OCI-LY7 (cell line): ENCODE results near the gene TMEM52B. TPM values are rescaled to one million over a fixed set of nuclear protein-coding genes. Genes with fewer than 3 reads are reported as not detected.

Source experiments
- BruUV-seq: library from RNA; stranded (reverse); fragments of 400-500 nt; replicated peaks from 2 replicates; lab custom pipeline; 2021; lab: Mats Ljungman, UMichigan
- CTCF ChIA-PET: fragments of 300-600 bp; sonication (Branson Sonifier 250); formaldehyde crosslinking; loops from one replicate; lab custom pipeline; 2022; ENCODE audit warnings: antibody characterized with exemption; ENCODE audit not compliant: unreplicated experiment; lab: Charles Lee
- POLR2A ChIA-PET: fragments of 300-600 bp; sonication (Branson Sonifier 250); formaldehyde crosslinking; loops from one replicate; lab custom pipeline; 2022; ENCODE audit warnings: antibody characterized with exemption; lab: Charles Lee
- DNase-seq: peaks from one replicate; pipeline ENCODE4 v3.0.0-alpha.2; 2015; ENCODE audit warnings: low spot score
- H2AFZ ChIP-seq: fragments of 200-600 bp; sonication (generic), shearing (Covaris generic); 2 replicates; pipeline ENCODE4 v1.6.1; 2014; ENCODE audit warnings: mild to moderate bottlenecking, antibody characterized with exemption, low read length, moderate library complexity
- H3K27ac ChIP-seq: fragments of 200-600 bp; sonication (generic); 2 replicates; pipeline ENCODE4 v1.5.1; 2014; ENCODE audit warnings: mixed run types, low read depth, mild to moderate bottlenecking, moderate library complexity, low read length, inconsistent platforms; ENCODE audit not compliant: poor library complexity, severe bottlenecking
- H3K36me3 ChIP-seq: fragments of 200-600 bp; sonication (generic); 2 replicates; pipeline ENCODE4 v1.6.1; 2014; ENCODE audit warnings: mild to moderate bottlenecking, antibody characterized with exemption, low read length, moderate library complexity, mixed read lengths; ENCODE audit not compliant: insufficient read depth
- H3K4me1 ChIP-seq: fragments of 200-600 bp; sonication (generic); 2 replicates; pipeline ENCODE4 v1.5.1; 2014; ENCODE audit warnings: mild to moderate bottlenecking, low read length; ENCODE audit not compliant: insufficient read depth, poor library complexity, severe bottlenecking
- H3K4me2 ChIP-seq: fragments of 200-600 bp; sonication (generic); 2 replicates; pipeline ENCODE4 v1.6.1; 2014; ENCODE audit warnings: mild to moderate bottlenecking, low read length
- H3K4me3 ChIP-seq: fragments of 200-600 bp; sonication (generic); 2 replicates; pipeline ENCODE4 v1.5.1; 2014; ENCODE audit warnings: mild to moderate bottlenecking, low read depth, low read length; ENCODE audit not compliant: poor library complexity, severe bottlenecking
- H3K79me2 ChIP-seq: fragments of 200-600 bp; sonication (generic); 2 replicates; pipeline ENCODE4 v1.6.1; 2016; ENCODE audit warnings: low read depth, mild to moderate bottlenecking, low read length, moderate library complexity, mixed read lengths; ENCODE audit not compliant: insufficient read depth
- H3K9me2 ChIP-seq: fragments of 200-600 bp; sonication (generic); 2 replicates; pipeline ENCODE4 v1.6.1; 2016; ENCODE audit warnings: mild to moderate bottlenecking, low read length, mixed read lengths; ENCODE audit not compliant: insufficient read depth
- H3K9me3 ChIP-seq: fragments of 200-600 bp; sonication (generic); 2 replicates; pipeline ENCODE4 v1.6.1; 2014; ENCODE audit warnings: mild to moderate bottlenecking, mixed run types, low read length, mixed read lengths
- H4K20me1 ChIP-seq: fragments of 200-600 bp; sonication (generic); 2 replicates; pipeline ENCODE4 v1.6.1; 2014; ENCODE audit warnings: mild to moderate bottlenecking, antibody characterized with exemption, low read length, moderate library complexity, mixed read lengths; ENCODE audit not compliant: insufficient read depth
- CTCF ChIP-seq: fragments of 200-600 bp; sonication (generic); conservative IDR thresholded peaks from 2 replicates; pipeline ENCODE4 v1.5.1; 2014; ENCODE audit warnings: mild to moderate bottlenecking, antibody characterized with exemption, low read length, moderate library complexity, mixed read lengths
- EZH2phosphoT487 ChIP-seq: fragments of 200-600 bp; sonication (generic); IDR thresholded peaks from 2 replicates; pipeline ENCODE4 v1.6.1; 2018; ENCODE audit warnings: low read depth, borderline replicate concordance, mild to moderate bottlenecking, mixed run types, antibody characterized with exemption, low read length, moderate library complexity, mixed read lengths
- intact Hi-C: fragments of 100-400 bp; cut with micrococcal nuclease; formaldehyde crosslinking; loops from one replicate; pipeline ENCODE4 v1.10.0; 2022; ENCODE audit not compliant: unreplicated experiment
- total RNA-seq, 2 experiments: library from RNA; depleted of rRNA in 1 of 2; stranded (reverse); fragments of >200 nt in 1 of 2; shearing (Covaris generic) in 1 of 2; gene quantifications; 2 replicates each; pipeline ENCODE4 v1.2.3, GENCODE V29; 2014 to 2022

Gene TMEM52B
- total RNA-seq, 2 experiments from 2014 or later: 0.21 TPM; not detected in 1

DNA sequence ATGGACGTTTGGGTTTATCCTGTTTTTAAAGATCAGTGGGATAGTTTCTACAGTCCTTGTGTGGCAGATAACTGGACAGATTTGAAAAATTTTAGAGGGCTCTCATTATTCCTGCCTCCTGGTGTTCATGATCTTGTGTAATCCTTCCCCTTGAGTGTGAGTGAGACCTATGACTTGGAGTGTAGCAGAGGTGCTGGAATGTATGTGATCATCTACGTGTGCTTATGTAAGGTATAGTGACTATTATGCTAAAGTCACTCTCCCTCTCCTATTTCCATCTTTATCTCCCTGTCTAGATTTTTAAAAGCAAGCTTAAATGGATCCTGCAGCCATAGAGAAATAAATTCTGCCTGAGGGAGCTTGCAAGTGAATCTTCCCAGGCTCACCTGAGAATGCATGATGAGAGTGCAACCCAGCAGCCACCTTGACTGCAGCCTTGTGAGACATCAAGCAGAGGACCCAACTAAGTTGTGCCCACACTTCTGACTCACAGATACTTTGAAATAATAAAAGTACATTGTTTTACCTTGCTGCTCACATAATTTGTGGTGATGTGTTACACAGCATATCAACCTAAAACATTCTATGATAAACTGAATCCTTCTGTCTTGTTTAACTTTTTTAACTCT, 3.7 kb upstream of the TMEM52B start:
- Histone ChIP-seq H3K79me2 (no peaks in the 10 kb centered on the region), H4K20me1 (no peaks in the 10 kb centered on the region), H3K36me3 (no peaks in the 10 kb centered on the region), H2AFZ (no peak overlapping the region), H3K4me3 (no peak overlapping the region), H3K4me1 (peaks cover 2% of the 10 kb centered on the region), H3K9me2 (no peaks in the 10 kb centered on the region), H3K27ac (no peak overlapping the region), H3K4me2 (no peak overlapping the region), H3K9me3 (no peaks in the 10 kb centered on the region)
- TF ChIP-seq CTCF (no peak), EZH2phosphoT487 (no peak)
- BruUV-seq: no TSS peak
- intact Hi-C loops: no loop called here
- no peak for DNase-seq
- ChIA-PET POLR2A (interaction anchor here (1.5 kb wide), 1 partner anchor 16 kb away, joined by 5 read pairs; no protein-coding TSS in a partner anchor), CTCF (no interaction called here)

DNA sequence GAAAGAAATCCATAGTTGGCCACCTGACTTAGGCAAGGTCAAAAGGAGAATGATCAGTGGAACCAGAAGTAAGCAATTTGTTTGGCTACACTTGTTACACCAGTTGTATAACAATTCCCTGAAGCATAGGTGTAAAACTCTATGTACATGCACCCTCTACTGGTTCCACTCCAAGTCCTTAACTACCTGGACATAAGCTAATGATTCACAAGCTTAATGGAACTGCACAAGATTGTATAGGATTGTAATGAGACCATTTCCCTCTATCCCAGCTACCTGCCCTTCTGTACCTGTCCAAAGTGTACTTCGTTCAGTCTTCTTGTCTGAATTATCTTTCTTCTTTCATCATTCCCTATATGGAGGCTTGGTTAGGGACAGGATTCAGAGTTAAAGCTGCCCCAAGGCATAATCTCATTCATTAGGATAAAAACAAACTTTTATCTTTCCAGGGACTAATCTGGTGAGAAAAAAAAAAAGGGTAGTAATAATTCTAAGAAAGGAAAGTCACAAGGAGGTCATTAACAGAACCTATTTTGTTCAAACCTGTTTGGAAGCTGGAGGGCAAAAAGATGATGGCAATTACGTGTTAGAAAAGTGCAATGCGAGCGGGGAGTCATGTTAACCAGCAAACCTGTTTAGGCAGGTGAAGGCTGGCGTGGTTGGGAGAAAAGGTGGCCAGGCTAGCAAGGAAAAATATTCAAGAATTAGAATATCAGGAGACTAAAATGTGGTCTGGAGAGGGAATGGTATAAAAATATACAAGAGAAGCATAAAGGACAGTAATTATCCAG, 2.8 kb upstream of the TMEM52B start:
- no peak overlapping the region for H3K4me3 ChIP-seq
- H3K4me1 ChIP-seq: no peaks in the 10 kb centered on the region
- no peaks in the 10 kb centered on the region for H3K9me2 ChIP-seq
- no peak overlapping the region for H2AFZ ChIP-seq
- no peak overlapping the region for H3K4me2 ChIP-seq
- ChIA-PET CTCF (no interaction called here), POLR2A (interaction anchor here (0.6 to 1.5 kb wide), 3 partner anchors 14 to 388 kb away, joined by 3 to 5 read pairs (median 3); no protein-coding TSS in a partner anchor)
- H4K20me1 ChIP-seq: no peaks in the 10 kb centered on the region
- H3K9me3 ChIP-seq: no peaks in the 10 kb centered on the region
- H3K79me2 ChIP-seq: no peaks in the 10 kb centered on the region
- no peak for DNase-seq
- no peak overlapping the region for H3K27ac ChIP-seq
- intact Hi-C loops: no loop called here
- no peaks in the 10 kb centered on the region for H3K36me3 ChIP-seq
- no TSS peak for BruUV-seq
- TF ChIP-seq CTCF (0 out of 2 replicates have a peak, but pooled peaks have one; percentile 38), EZH2phosphoT487 (no peak)
